ENCODE results near the gene PATE2. TPM values are rescaled to one million over a fixed set of nuclear protein-coding genes. Genes with fewer than 3 reads are reported as not detected.

PATE2 gene
- polyA plus RNA-seq, 4 donors, result 0.09 TPM; not detected in 3

Other genes with a start within 250 kb of the PATE2 start
- gene EI24, start 209.4 kb downstream of the PATE2 start, polyA plus RNA-seq (ENCODE audit: insufficient read length in 4 of 4), result 100 to 1,000 TPM in 3 of 4 donors, 10 to 100 TPM in 1; 90.9 to 126 (median 115) TPM
- gene STT3A, start 186.0 kb downstream of the PATE2 start, polyA plus RNA-seq (ENCODE audit: insufficient read length in 4 of 4), result 100 to 1,000 TPM; 186 to 226 (median 206) TPM
- 10 to 100 TPM; 15.7 to 32.9 (median 29.9) TPM for gene CHEK1, start 153.7 kb downstream of the PATE2 start, polyA plus RNA-seq (ENCODE audit: insufficient read length in 4 of 4)
- gene ACRV1, start 98.0 kb downstream of the PATE2 start, polyA plus RNA-seq (ENCODE audit: insufficient read length in 4 of 4), result 1 to 10 TPM in 2 of 4 donors, under 1 TPM in 2; 0.68 to 1.6 (median 1.00) TPM
- gene PATE1, start 32.5 kb downstream of the PATE2 start, polyA plus RNA-seq (ENCODE audit: insufficient read length in 4 of 4), result not detected
- gene PATE3, start 9.3 kb upstream of the PATE2 start, polyA plus RNA-seq (ENCODE audit: insufficient read length in 4 of 4), result not detected
- under 1 TPM in 2 of 4 donors, not detected in 2; 0.15 to 0.19 TPM for gene PATE4, start 54.5 kb upstream of the PATE2 start, polyA plus RNA-seq (ENCODE audit: insufficient read length in 4 of 4)
- 10 to 100 TPM; 10.2 to 14.4 (median 13.3) TPM for gene HYLS1, start 108.8 kb upstream of the PATE2 start, polyA plus RNA-seq (ENCODE audit: insufficient read length in 4 of 4)
- 10 to 100 TPM; 13.1 to 21.7 (median 17.3) TPM for gene PUS3, start 124.4 kb upstream of the PATE2 start, polyA plus RNA-seq (ENCODE audit: insufficient read length in 4 of 4)
- gene DDX25, start 125.7 kb upstream of the PATE2 start, polyA plus RNA-seq (ENCODE audit: insufficient read length in 4 of 4), result 1 to 10 TPM; 3.9 to 6.1 (median 5.0) TPM
- under 1 TPM in 1 of 4 donors, not detected in 3; 0.53 TPM for gene VSIG10L2, start 167.2 kb upstream of the PATE2 start, polyA plus RNA-seq (ENCODE audit: insufficient read length in 4 of 4)

Measured in left renal pelvis (tissue), 4 donors.